Neuronal stem cell (in vitro differentiated cells): ENCODE results near the gene NATD1.
"Not testable (repeated sequence)": the region's sequence is repeated elsewhere in the genome, so short reads cannot be mapped to it uniquely, and the experiment has no call there.

ENCODE experiments used
- DNase-seq: peaks from one replicate; pipeline ENCODE4 v3.0.0-alpha.2; 2013; ENCODE audit warnings: low spot score
- H2AFZ ChIP-seq: one replicate; pipeline ENCODE4 v1.6.1; 2013; ENCODE audit warnings: mild to moderate bottlenecking, low read length, inconsistent platforms
- H2AK5ac ChIP-seq: 2 replicates; pipeline ENCODE4 v1.6.1; 2013; ENCODE audit warnings: low read depth, mild to moderate bottlenecking, inconsistent platforms, low read length, moderate library complexity, mixed read lengths
- H2BK120ac ChIP-seq: 2 replicates; pipeline ENCODE4 v1.6.1; 2013; ENCODE audit warnings: low read depth, mild to moderate bottlenecking, inconsistent platforms, low read length, moderate library complexity, mixed read lengths
- H2BK12ac ChIP-seq: one replicate; pipeline ENCODE4 v1.6.1; 2013; ENCODE audit warnings: low read length, inconsistent platforms
- H2BK15ac ChIP-seq: 2 replicates; pipeline ENCODE4 v1.6.1; 2013; ENCODE audit warnings: mild to moderate bottlenecking, low read length, inconsistent platforms, mixed read lengths
- H2BK5ac ChIP-seq: one replicate; pipeline ENCODE4 v1.6.1; 2013; ENCODE audit warnings: inconsistent platforms, mild to moderate bottlenecking, low read length, moderate library complexity
- H3K14ac ChIP-seq: one replicate; pipeline ENCODE4 v1.6.1; 2013; ENCODE audit warnings: low read length, inconsistent platforms
- H3K18ac ChIP-seq: 2 replicates; pipeline ENCODE4 v1.6.1; 2013; ENCODE audit warnings: low read length, inconsistent platforms
- H3K23ac ChIP-seq: 2 replicates; pipeline ENCODE4 v1.6.1; 2013; ENCODE audit warnings: low read depth, mild to moderate bottlenecking, mixed read lengths, low read length, inconsistent platforms; ENCODE audit not compliant: poor library complexity
- H3K27ac ChIP-seq: replicated peaks from 3 replicates; pipeline ENCODE4 v1.5.1; 2013; ENCODE audit warnings: low read length, inconsistent platforms
- H3K27me3 ChIP-seq, 3 experiments: 2 replicates each; pipeline ENCODE4 v1.6.1; 2013; ENCODE audit warnings: low read length in 3 of 3, mild to moderate bottlenecking in 2 of 3, inconsistent platforms in 1 of 3, low read depth in 1 of 3, mixed read lengths in 1 of 3, moderate library complexity in 1 of 3; ENCODE audit not compliant: control insufficient read depth in 3 of 3, insufficient read depth in 3 of 3
- H3K36me3 ChIP-seq, 2 donors: replicated peaks in 1 of 2; 2 replicates each; pipeline ENCODE4 v1.6.1; 2013; ENCODE audit warnings: low read length in 2 of 2; ENCODE audit not compliant: control insufficient read depth in 2 of 2, insufficient read depth in 2 of 2
- H3K4ac ChIP-seq: 2 replicates; pipeline ENCODE4 v1.6.1; 2013; ENCODE audit warnings: inconsistent platforms, mild to moderate bottlenecking, low read length, moderate library complexity
- H3K4me1 ChIP-seq, 2 donors: 1 replicate in 1 of 2; 2 replicates in 1 of 2; pipeline ENCODE4 v1.6.1; 2013; ENCODE audit warnings: low read length in 2 of 2, low read depth in 1 of 2; ENCODE audit not compliant: control insufficient read depth in 2 of 2, insufficient read depth in 1 of 2
- H3K4me2 ChIP-seq: one replicate; pipeline ENCODE4 v1.6.1; 2013; ENCODE audit warnings: mild to moderate bottlenecking, low read length, inconsistent platforms; ENCODE audit not compliant: insufficient read depth, poor library complexity, severe bottlenecking
- H3K4me3 ChIP-seq, 2 donors: 2 replicates each; pipeline ENCODE4 v1.5.1; 2013; ENCODE audit warnings: low read length in 2 of 2, mild to moderate bottlenecking in 2 of 2, inconsistent platforms in 1 of 2, moderate library complexity in 1 of 2
- H3K79me1 ChIP-seq: one replicate; pipeline ENCODE4 v1.6.1; 2013; ENCODE audit warnings: low read depth, mild to moderate bottlenecking, inconsistent platforms, low read length, moderate library complexity
- H3K9ac ChIP-seq: one replicate; pipeline ENCODE4 v1.6.1; 2013; ENCODE audit warnings: mild to moderate bottlenecking, low read depth, low read length, inconsistent platforms; ENCODE audit not compliant: poor library complexity
- H3K9me3 ChIP-seq, 2 donors: replicated peaks in 1 of 2; 2 replicates each; pipeline versions ENCODE3 to v1.6.1; 2013; ENCODE audit warnings: low read length in 2 of 2, mild to moderate bottlenecking in 2 of 2, inconsistent platforms in 1 of 2, low read depth in 1 of 2, mixed read lengths in 1 of 2, moderate library complexity in 1 of 2; ENCODE audit not compliant: control insufficient read depth in 2 of 2, insufficient read depth in 1 of 2
- H4K8ac ChIP-seq: one replicate; pipeline ENCODE4 v1.6.1; 2013; ENCODE audit warnings: low read depth, mild to moderate bottlenecking, inconsistent platforms, low read length, moderate library complexity
- H4K91ac ChIP-seq: one replicate; pipeline ENCODE4 v1.6.1; 2013; ENCODE audit warnings: low read length, low read depth, mild to moderate bottlenecking, inconsistent platforms; ENCODE audit not compliant: poor library complexity
- WGBS, 2 donors: extraction: QIAGEN DNeasy Blood & Tissue Kit; methylation state at CpG; one replicate each; pipeline ENCODE4 v1.1.7; 2013; ENCODE audit warnings: missing lambda C conversion rate in 2 of 2, mixed read lengths in 1 of 2; ENCODE audit not compliant: insufficient read length in 2 of 2, insufficient replicate concordance in 1 of 2; ENCODE audit errors: extremely low coverage in 2 of 2; 5-methylcytosine and 5-hydroxymethylcytosine counted together

Gene NATD1

DNA sequence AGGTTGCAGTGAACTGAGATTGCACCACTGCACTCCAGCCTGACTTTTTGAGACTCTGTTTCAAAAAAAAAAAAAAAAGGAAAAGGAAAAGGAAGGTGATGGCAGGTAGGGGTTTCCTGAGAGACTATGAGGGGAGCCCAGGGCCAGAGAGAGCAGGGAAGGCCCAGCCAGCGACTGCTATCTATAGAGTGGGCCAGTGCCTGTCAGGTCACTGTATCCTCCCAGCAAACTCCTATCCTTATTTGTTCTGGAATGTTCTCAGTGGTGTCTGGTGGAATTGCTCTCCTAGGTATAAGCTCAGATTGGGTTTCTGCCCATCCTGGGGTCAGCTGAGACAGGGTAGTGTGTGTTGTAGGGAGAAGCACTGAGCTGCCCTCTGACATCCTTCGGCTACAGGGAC lies 24.4 kb downstream of the NATD1 start:
- H2BK15ac ChIP-seq = no peak overlapping the region
- H3K4me1 ChIP-seq = no peaks in the 10 kb centered on the region
- no peak overlapping the region for H2AFZ ChIP-seq
- no peak overlapping the region for H2BK5ac ChIP-seq
- no peaks in the 10 kb centered on the region for H3K36me3 ChIP-seq
- no peak overlapping the region for H2BK120ac ChIP-seq
- H3K27ac ChIP-seq = no peak overlapping the region
- no peak overlapping the region for H3K4me3 ChIP-seq
- H3K23ac ChIP-seq = no peak overlapping the region
- no peak overlapping the region for H3K9ac ChIP-seq
- H4K91ac ChIP-seq = no peak overlapping the region
- no peak overlapping the region for H3K4ac ChIP-seq
- no peak overlapping the region for H2AK5ac ChIP-seq
- no CpG with 5 or more reads among the region's 2 CpGs for WGBS, 2 donors
- DNase-seq = no peak
- peaks cover 2% of the 10 kb centered on the region for H3K79me1 ChIP-seq
- no peak overlapping the region for H2BK12ac ChIP-seq
- no peak overlapping the region for H4K8ac ChIP-seq
- H3K18ac ChIP-seq = no peak overlapping the region
- no peaks in the 10 kb centered on the region for H3K27me3 ChIP-seq
- no peak overlapping the region for H3K14ac ChIP-seq
- H3K9me3 ChIP-seq = peaks cover 1 to 4% of the 10 kb centered on the region in 2 donors
- no peak overlapping the region for H3K4me2 ChIP-seq

DNA sequence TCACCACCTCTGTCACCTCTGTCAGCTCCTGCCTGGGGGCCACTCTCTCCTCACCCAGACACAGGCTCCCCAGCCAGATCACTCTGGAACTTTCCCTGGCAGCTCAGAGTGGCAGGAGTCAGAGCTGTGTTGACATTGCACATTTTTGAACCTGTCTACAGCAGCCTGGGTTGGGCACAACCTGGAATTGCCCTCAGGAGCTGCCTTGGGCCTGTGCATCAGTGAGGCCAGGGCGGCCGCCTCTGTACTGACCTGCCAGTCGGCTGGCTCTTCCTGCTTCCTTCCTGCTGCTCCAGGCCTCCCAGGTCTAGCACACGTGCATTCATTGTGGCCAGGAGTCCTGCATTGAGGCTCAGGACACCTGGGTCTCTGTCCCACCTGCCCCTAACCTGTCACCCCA lies 25.1 kb downstream of the NATD1 start:
- peaks cover 1 to 4% of the 10 kb centered on the region in 2 donors for H3K9me3 ChIP-seq
- H3K27me3 ChIP-seq = no peaks in the 10 kb centered on the region
- no peak overlapping the region for H4K91ac ChIP-seq
- H3K18ac ChIP-seq = no peak overlapping the region
- peak overlapping the region; percentile 31 for H3K14ac ChIP-seq
- H2BK5ac ChIP-seq = peak overlapping the region; percentile 29
- no peak overlapping the region for H2AFZ ChIP-seq
- no peak overlapping the region for H3K4me3 ChIP-seq
- no peak for DNase-seq
- H4K8ac ChIP-seq = no peak overlapping the region
- WGBS, 2 donors = no CpG with 5 or more reads among the region's 4 CpGs
- H3K79me1 ChIP-seq = peaks cover 2% of the 10 kb centered on the region
- H2BK12ac ChIP-seq = no peak overlapping the region
- H3K4ac ChIP-seq = no peak overlapping the region
- H3K36me3 ChIP-seq = no peaks in the 10 kb centered on the region
- H3K4me1 ChIP-seq = no peaks in the 10 kb centered on the region
- H3K4me2 ChIP-seq = no peak overlapping the region
- no peak overlapping the region for H3K27ac ChIP-seq
- peak overlapping the region; percentile 37 for H3K9ac ChIP-seq
- H2BK120ac ChIP-seq = no peak overlapping the region
- no peak overlapping the region for H2AK5ac ChIP-seq
- H2BK15ac ChIP-seq = no peak overlapping the region
- no peak overlapping the region for H3K23ac ChIP-seq

- H3K27ac ChIP-seq, H2BK5ac ChIP-seq, H3K4ac ChIP-seq, H3K4me1 ChIP-seq, H2BK15ac ChIP-seq, H3K4me2 ChIP-seq, H3K9me3 ChIP-seq, H3K36me3 ChIP-seq, H4K8ac ChIP-seq, H2AFZ ChIP-seq, H3K79me1 ChIP-seq, H3K9ac ChIP-seq, H4K91ac ChIP-seq, DNase-seq, H2BK12ac ChIP-seq, H2BK120ac ChIP-seq, H3K23ac ChIP-seq, H3K4me3 ChIP-seq, H3K14ac ChIP-seq, H3K27me3 ChIP-seq, H2AK5ac ChIP-seq: not testable (repeated sequence)
- WGBS, 2 donors = no CpG with 5 or more reads among the region's 11 CpGs
- peak overlapping the region; percentile 35 for H3K18ac ChIP-seq
These were observed 25.9 kb downstream of the NATD1 start for GRCh38 chr17:21227277-21227676.

- no peak overlapping the region for H2AK5ac ChIP-seq
- no CpG with 5 or more reads among the region's 6 CpGs for WGBS, 2 donors
- no peak overlapping the region for H4K91ac ChIP-seq
- H3K79me1 ChIP-seq = no peaks in the 10 kb centered on the region
- H3K4me2 ChIP-seq = no peak overlapping the region
- no peaks in the 10 kb centered on the region for H3K4me1 ChIP-seq
- H3K36me3 ChIP-seq = peaks cover 0 to 2% of the 10 kb centered on the region in 2 donors
- H3K18ac ChIP-seq = no peak overlapping the region
- no peak for DNase-seq
- H3K14ac ChIP-seq = no peak overlapping the region
- no peak overlapping the region for H4K8ac ChIP-seq
- no peak overlapping the region for H3K4ac ChIP-seq
- no peaks in the 10 kb centered on the region for H3K27me3 ChIP-seq
- H2BK5ac ChIP-seq = no peak overlapping the region
- no peak overlapping the region for H3K9ac ChIP-seq
- no peak overlapping the region for H2BK15ac ChIP-seq
- H2BK12ac ChIP-seq = no peak overlapping the region
- no peak overlapping the region for H2AFZ ChIP-seq
- H3K23ac ChIP-seq = no peak overlapping the region
- no peak overlapping the region for H2BK120ac ChIP-seq
- peaks cover 0 to 3% of the 10 kb centered on the region in 2 donors for H3K9me3 ChIP-seq
- no peak overlapping the region for H3K4me3 ChIP-seq
- no peak overlapping the region for H3K27ac ChIP-seq
These were observed 30.1 kb downstream of the NATD1 start for GRCh38 chr17:21223086-21223485.
